AG09309 (cell line): ENCODE results near the gene ROPN1L.

Source experiments
- DNase-seq: peaks from one replicate; pipeline ENCODE4 v3.0.0-alpha.2; 2010; ENCODE audit warnings: low read depth
- H3K4me3 ChIP-seq: 2 replicates; pipeline ENCODE4 v1.5.1; 2011; ENCODE audit warnings: mild to moderate bottlenecking, low read depth, low read length, moderate library complexity; ENCODE audit not compliant: control insufficient read depth
- CTCF ChIP-seq: IDR thresholded peaks from 2 replicates; pipeline ENCODE4 v1.5.1; 2011; ENCODE audit warnings: mild to moderate bottlenecking, low read depth, low read length, inconsistent platforms; ENCODE audit not compliant: insufficient read depth, control insufficient read depth; ENCODE audit errors: missing control alignments

The ROPN1L gene

DNA sequence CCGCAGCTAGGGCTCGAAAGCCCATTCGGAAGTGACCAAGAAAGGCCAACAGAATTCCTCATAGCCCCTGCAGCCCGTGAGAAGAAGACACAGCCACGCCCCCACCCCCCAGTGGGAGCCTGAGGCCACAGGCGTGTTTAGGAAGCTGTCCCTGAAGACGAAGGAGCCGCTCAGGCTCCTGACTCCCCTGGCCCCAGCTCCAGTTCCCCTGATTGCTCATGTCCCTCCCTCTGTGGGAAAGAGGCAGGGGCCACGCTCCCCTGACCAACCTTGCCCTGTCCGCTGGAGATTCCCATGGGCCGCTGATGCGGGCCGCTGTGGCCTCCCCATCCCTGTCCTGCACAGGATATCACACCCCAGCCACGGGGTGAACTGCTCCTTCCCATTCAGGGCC lies 13.6 kb downstream of the ROPN1L start:
- H3K4me3 ChIP-seq: no peak overlapping the region
- DNase-seq: no peak
- no peak for TF ChIP-seq CTCF

DNA sequence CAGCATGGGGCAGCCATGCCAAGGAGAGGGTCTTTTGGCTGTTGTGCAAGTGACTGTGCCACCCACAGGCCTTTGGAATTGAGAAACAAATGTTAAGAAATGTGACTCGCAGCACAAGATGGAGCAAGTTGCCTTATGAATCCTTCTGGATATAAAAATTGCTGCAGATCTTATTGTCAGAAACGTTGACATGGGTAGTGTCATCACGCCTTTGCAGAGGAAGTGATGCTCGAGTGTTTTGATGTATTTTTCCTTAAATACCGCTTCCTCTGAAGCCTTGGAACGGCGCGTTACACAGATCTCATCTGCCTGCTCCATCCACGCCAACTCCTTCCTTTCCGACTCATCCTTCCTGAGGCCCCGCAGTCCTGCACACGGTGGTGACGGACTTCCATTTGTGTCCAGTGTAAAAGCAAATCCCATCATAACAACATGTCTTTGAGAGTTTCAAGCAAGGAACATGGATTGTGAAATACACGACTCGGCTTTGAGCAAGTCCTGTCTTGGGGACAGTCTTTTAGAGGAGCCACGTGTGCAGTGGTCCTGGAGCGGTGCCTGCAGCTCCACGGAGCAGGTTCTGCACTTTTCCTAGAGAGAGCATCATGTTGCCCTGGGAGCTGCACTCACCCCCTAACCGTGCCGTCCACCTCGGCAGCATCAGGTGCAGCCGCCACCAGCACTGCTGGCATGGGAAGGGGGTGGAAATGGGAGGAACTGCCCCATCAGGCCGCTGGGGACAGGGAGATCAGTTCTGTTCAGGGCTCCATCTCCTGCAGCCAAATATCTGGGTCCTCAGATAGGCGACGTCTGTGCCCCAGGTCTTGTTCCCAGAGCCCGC lies 15.1 kb downstream of the ROPN1L start:
- DNase-seq: no peak

DNA sequence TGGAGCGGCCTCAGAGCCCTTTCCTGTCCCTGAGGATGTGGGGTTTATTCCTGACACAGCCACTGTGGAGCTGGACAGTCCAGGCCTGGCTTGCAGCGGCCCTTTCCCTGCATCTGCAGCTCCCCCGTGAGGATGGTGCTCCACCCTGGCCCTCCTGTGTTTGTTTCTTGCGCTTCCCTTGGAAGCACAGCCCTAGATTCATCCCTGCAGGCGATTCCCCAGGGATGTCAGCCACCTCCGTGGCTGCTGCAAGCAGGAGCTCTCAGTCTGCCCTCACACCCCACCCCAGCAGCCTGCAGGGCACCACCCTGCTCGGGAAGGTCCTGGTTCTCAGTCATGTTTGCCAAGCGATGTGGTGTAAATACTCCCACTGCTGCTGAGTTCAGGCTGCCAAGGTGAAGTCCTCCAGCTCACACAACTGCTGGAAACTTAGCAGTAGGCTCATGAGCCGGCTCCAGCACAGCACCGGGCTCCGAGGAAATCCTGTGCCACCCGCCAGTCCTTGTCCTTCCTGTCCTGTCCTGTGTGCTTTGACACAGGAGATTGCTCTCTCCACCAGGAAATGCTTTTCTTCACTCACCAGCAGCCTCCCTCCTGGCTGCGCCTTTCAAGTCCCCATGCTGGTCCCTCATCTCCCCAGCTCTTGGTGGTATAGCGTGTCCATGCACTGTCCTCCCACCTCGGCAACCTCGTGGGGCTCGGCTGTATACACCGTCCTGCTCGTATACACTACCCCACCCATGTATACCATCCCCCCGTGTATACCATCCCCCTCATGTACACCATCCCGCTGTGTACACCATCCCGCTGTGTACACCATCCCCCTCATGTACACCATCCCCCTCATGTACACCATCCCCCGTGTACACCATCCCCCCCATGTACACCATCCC lies 16.2 kb downstream of the ROPN1L start:
- H3K4me3 ChIP-seq: no peak overlapping the region
- DNase-seq: no peak
- TF ChIP-seq CTCF: no peak

More for the DNA sequence above, 15.1 kb downstream of the ROPN1L start:
- H3K4me3 ChIP-seq: no peak overlapping the region
- TF ChIP-seq CTCF: no peak

- no peak for DNase-seq
- TF ChIP-seq CTCF: no peak
- H3K4me3 ChIP-seq: no peak overlapping the region
Observed at GRCh38 chr5:10459080-10460055, 17.7 kb downstream of the ROPN1L start.

DNA sequence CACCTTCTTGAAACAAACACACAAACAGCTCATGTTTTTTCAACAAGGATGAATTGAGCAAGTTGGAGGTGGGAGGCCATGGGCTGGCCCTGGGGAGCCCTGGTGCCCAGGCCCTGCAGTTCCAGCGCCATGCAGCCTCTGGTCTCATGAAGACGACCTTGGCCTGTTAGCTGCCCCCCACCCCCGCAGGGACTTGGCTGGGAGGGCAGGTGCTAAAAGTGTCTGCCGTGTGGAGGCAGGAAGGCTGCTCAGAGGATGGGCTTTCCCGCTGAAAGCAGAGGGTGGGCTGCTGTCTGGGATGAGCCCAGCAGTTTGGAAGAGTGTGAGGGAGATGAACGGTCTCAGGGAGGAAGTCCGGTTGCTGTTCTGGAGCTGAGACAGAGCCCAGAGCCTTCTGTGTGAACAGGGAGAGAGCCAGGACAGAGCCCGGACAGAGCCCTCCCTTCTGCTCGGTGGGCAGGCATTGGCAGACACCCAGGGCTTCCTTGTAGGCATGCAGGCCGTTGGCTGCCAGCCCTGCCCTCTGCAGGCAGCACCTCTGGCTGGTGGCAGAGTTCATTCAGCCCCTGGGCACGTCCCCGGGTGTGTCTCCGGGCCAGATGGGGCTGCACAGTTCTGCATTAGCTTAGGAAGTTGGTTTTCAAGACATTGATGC lies 18.7 kb downstream of the ROPN1L start:
- no peak for TF ChIP-seq CTCF
- DNase-seq: no peak
- H3K4me3 ChIP-seq: no peak overlapping the region
